Measurements from ENCODE around the gene ITGB3. TPM values are rescaled to one million over a fixed set of nuclear protein-coding genes. Genes with fewer than 3 reads are reported as not detected.

Gene ITGB3
- not detected in 2 replicates for polyA plus RNA-seq

DNA sequence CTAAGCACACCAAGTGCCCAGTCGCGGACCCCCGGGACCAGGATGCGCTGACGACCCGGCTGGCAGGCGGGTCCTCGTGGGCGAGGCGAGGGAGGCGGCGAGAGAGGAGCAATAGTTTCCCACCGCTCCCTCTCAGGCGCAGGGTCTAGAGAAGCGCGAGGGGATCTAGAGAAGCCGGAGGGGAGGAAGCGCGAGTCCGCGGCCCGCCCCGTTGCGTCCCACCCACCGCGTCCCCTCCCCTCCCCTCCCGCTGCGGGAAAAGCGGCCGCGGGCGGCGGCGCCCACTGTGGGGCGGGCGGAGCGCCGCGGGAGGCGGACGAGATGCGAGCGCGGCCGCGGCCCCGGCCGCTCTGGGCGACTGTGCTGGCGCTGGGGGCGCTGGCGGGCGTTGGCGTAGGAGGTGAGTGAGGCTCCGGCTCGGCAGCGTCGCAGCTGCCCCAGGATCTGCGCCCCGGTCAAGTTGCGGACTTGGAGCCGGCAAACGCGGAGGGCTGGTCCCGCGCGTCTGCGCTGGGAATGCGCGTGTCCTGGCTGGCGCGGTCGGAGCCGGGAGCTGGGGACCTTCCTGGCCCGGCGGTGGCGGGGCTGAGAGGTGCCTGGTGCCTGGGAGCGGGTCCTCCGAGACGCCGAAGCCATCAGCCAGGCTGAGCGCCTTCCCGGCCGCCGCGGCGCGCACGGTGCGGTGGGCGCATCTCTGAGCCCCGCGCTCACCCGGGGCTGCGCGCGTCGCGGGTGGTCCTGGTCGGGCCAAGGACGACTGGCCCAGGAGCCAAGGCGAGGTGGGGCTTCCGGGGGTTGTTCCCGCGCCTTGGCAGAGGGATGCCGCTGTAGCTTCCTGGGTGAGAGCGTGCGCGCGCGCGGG is at the start of gene ITGB3:
TSS of gene ITGB3 (plus strand) at position 287 of the 862 bp plus-strand sequence. CDS start at position 322, 35 bp downstream.

DNA sequence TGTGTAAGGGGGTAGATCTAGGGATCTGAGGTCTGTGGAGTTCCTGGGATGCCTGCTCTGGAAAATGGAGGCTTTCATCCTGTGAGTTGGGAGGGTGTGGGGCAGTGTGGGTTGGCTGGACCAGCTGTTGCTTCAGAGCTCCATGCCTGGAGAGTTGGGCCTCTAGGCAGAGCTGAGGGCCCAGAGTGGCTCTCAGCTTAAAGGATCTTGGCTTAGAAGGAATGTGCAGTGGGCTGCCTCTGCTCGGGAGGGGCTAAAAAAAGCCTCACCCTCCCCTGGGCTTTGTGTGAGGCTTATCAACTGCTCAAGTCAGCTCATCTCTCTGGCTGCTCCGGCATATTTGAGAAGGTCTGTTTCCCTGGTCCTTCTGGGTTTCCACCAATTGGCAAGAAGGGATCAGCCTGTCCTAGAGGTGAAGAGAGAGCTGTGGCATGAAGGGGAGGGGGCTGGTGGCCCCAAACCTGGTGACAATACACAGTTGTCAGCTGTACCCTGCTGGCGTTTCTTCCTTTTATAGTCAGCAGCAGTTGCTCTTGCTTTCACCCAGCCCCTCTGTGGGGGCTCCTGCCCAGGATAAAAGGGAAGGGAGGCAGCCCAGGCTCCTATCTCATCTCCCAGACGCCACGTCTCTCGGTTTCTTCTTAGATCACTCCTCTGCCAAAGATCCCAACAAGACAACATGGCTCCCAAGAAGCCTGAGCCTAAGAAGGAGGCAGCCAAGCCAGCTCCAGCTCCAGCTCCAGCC is 44.7 kb upstream of the ITGB3 start, which contains the start of gene MYL4:
TSS of gene MYL4 (plus strand) at position 605 of the 745 bp plus-strand sequence. CDS start at position 680, 75 bp downstream.

GRCh38 chr17:47323382-47324223 is 70.0 kb downstream of the ITGB3 start, which contains the start of gene EFCAB13:
Gene EFCAB13 (plus strand): TSS chr17:47323955. CDS start chr17:47328354, 4,399 bp downstream.

Other genes with a start within 250 kb of the ITGB3 start
- 87.9 and 94.0 TPM in 2 replicates for gene CDC27, start 64.5 kb upstream of the ITGB3 start, polyA plus RNA-seq
- 1.5 TPM in 1 of 2 replicates, not detected in the other for gene MYL4, start 44.5 kb upstream of the ITGB3 start, polyA plus RNA-seq
- gene EFCAB13, start 70.1 kb downstream of the ITGB3 start, polyA plus RNA-seq = 1.3 TPM in 1 of 2 replicates, not detected in the other

Data from Purkinje cell (primary cell).